ENCODE data around the gene CDC42. TPM values are rescaled to one million over a fixed set of nuclear protein-coding genes. Genes with fewer than 3 reads are reported as not detected.

CDC42 gene
- total RNA-seq, 2 donors from 2014 or later = 264 to 345 TPM

GRCh38 chr1:22045604-22046228, 6.8 kb upstream of the CDC42 start:
- H3K9ac ChIP-seq (ENCODE audit: low read depth in 2 of 2, low read length in 2 of 2) = no peak overlapping the region
- H3K27ac ChIP-seq = no peak overlapping the region
- no peaks in the 10 kb centered on the region for H3K36me3 ChIP-seq
- DNase-seq = no peak
- no peaks in the 10 kb centered on the region for H3K9me3 ChIP-seq
- H3K27me3 ChIP-seq = no peaks in the 10 kb centered on the region
- no peak for TF ChIP-seq CTCF (IDR thresholded peaks at IDR 0.05)
- intact Hi-C loops (cut with DNase I) = no loop called here
- H3K4me1 ChIP-seq = no peaks in the 10 kb centered on the region
- H3K4me3 ChIP-seq = no peak overlapping the region

- H3K9ac ChIP-seq (ENCODE audit: low read depth in 2 of 2, low read length in 2 of 2) = no peak overlapping the region
- DNase-seq = no peak
- no peak for TF ChIP-seq CTCF (IDR thresholded peaks at IDR 0.05)
- H3K27me3 ChIP-seq = no peaks in the 10 kb centered on the region
- no peaks in the 10 kb centered on the region for H3K4me1 ChIP-seq
- H3K27ac ChIP-seq = no peak overlapping the region
- intact Hi-C loops (cut with DNase I) = no loop called here
- no peaks in the 10 kb centered on the region for H3K36me3 ChIP-seq
- H3K9me3 ChIP-seq = no peaks in the 10 kb centered on the region
- H3K4me3 ChIP-seq = no peak overlapping the region
Measured at GRCh38 chr1:22048351-22049192, 3.9 kb upstream of the CDC42 start.

- Histone ChIP-seq H3K4me3 (no peak overlapping the region), H3K27ac (no peak overlapping the region), H3K36me3 (no peaks in the 10 kb centered on the region), H3K4me1 (peaks cover 4% of the 10 kb centered on the region), H3K9ac (ENCODE audit: low read depth in 2 of 2, low read length in 2 of 2) (no peak overlapping the region), H3K27me3 (no peaks in the 10 kb centered on the region), H3K9me3 (no peaks in the 10 kb centered on the region)
- no peak for DNase-seq
- TF ChIP-seq CTCF (IDR thresholded peaks at IDR 0.05) = no peak
- intact Hi-C loops (cut with DNase I) = no loop called here
Measured at GRCh38 chr1:22050330-22050729, 2.2 kb upstream of the CDC42 start.

- peaks cover 6% of the 10 kb centered on the region for H3K4me1 ChIP-seq
- no peaks in the 10 kb centered on the region for H3K36me3 ChIP-seq
- no peak overlapping the region for H3K9ac ChIP-seq (ENCODE audit: low read depth in 2 of 2, low read length in 2 of 2)
- intact Hi-C loops (cut with DNase I) = no loop called here
- H3K27ac ChIP-seq = no peak overlapping the region
- no peaks in the 10 kb centered on the region for H3K27me3 ChIP-seq
- H3K9me3 ChIP-seq = no peaks in the 10 kb centered on the region
- no peak for TF ChIP-seq CTCF (IDR thresholded peaks at IDR 0.05)
- no peak for DNase-seq
- H3K4me3 ChIP-seq = no peak overlapping the region
Measured at GRCh38 chr1:22051607-22052114, 848 bp upstream of the CDC42 start.

GRCh38 chr1:22053017-22053860, 730 bp downstream of the CDC42 start:
- TF ChIP-seq CTCF (IDR thresholded peaks at IDR 0.05) = no peak
- Histone ChIP-seq H3K4me1 (peaks cover 10% of the 10 kb centered on the region), H3K9ac (ENCODE audit: low read depth in 2 of 2, low read length in 2 of 2) (peak overlapping the region; percentile 94 to 99), H3K27me3 (no peaks in the 10 kb centered on the region), H3K36me3 (no peaks in the 10 kb centered on the region), H3K27ac (peak overlapping the region; percentile 97), H3K9me3 (no peaks in the 10 kb centered on the region), H3K4me3 (peak overlapping the region; percentile 81)
- intact Hi-C loops (cut with DNase I) = no loop called here
- DNase-seq = peak; percentile 54

Data from colonic mucosa (tissue), 4 donors.